DND-41 (cell line): ENCODE results near the gene PEX5L.
"Not testable (repeated sequence)": the region's sequence is repeated elsewhere in the genome, so short reads cannot be mapped to it uniquely, and the experiment has no call there.

Experiments
- ATAC-seq: fragments of 200-7000 bp; cut with Tn5 transposase; 3 replicates; pipeline ENCODE4 v1.9.1; 2021; ENCODE audit warnings: low read depth; ENCODE audit not compliant: insufficient read depth
- DNase-seq: peaks from one replicate; pipeline ENCODE4 v3.0.0-alpha.2; 2020
- H2AFZ ChIP-seq: 2 replicates; pipeline ENCODE4 v1.6.0; 2012; ENCODE audit warnings: low read depth, low read length
- H3K27ac ChIP-seq: 2 replicates; pipeline ENCODE4 v1.5.1; 2012; ENCODE audit warnings: low read length, inconsistent platforms
- H3K27me3 ChIP-seq: fragments of 200-600 bp; sonication (generic); 2 replicates; pipeline ENCODE4 v1.6.0; 2012; ENCODE audit warnings: low read length, mild to moderate bottlenecking, inconsistent platforms; ENCODE audit not compliant: insufficient read depth, poor library complexity
- H3K36me3 ChIP-seq: 2 replicates; pipeline ENCODE4 v1.5.1; 2012; ENCODE audit warnings: low read length, inconsistent platforms; ENCODE audit not compliant: insufficient read depth
- H3K4me1 ChIP-seq: 2 replicates; pipeline ENCODE4 v1.5.1; 2012; ENCODE audit warnings: mild to moderate bottlenecking, low read length; ENCODE audit not compliant: insufficient read depth
- H3K4me2 ChIP-seq: 2 replicates; pipeline ENCODE4 v1.6.0; 2012; ENCODE audit warnings: mild to moderate bottlenecking, moderate library complexity, low read length, inconsistent platforms; ENCODE audit not compliant: insufficient read depth
- H3K4me3 ChIP-seq, 2 experiments: fragments of 200-600 bp in 1 of 2; shearing (Covaris generic) in 1 of 2; 2 replicates each; pipeline ENCODE4 v1.5.1; 2012 to 2016; ENCODE audit warnings: inconsistent platforms in 2 of 2, low read length in 2 of 2, mild to moderate bottlenecking in 2 of 2, low read depth in 1 of 2, moderate library complexity in 1 of 2
- H3K79me2 ChIP-seq: 2 replicates; pipeline ENCODE4 v1.6.0; 2012; ENCODE audit warnings: low read length, inconsistent platforms; ENCODE audit not compliant: insufficient read depth
- H3K9ac ChIP-seq: 2 replicates; pipeline ENCODE4 v1.6.0; 2012; ENCODE audit warnings: low read depth, mild to moderate bottlenecking, inconsistent platforms, low read length, moderate library complexity
- H3K9me3 ChIP-seq: 2 replicates; pipeline ENCODE4 v1.5.1; 2012; ENCODE audit warnings: low read length, moderate library complexity, mild to moderate bottlenecking, inconsistent platforms; ENCODE audit not compliant: insufficient read depth, severe bottlenecking
- H4K20me1 ChIP-seq: 2 replicates; pipeline ENCODE4 v1.6.0; 2012; ENCODE audit warnings: low read length; ENCODE audit not compliant: insufficient read depth
- CTCF ChIP-seq: IDR thresholded peaks from 2 replicates; pipeline ENCODE4 v1.5.1; 2012; ENCODE audit warnings: borderline replicate concordance, low read length, moderate library complexity, mild to moderate bottlenecking; ENCODE audit not compliant: poor library complexity, severe bottlenecking; ENCODE audit errors: extremely low read depth
- EZH2 ChIP-seq: IDR thresholded peaks from 3 replicates; pipeline ENCODE4 v1.6.1; 2012; ENCODE audit warnings: borderline replicate concordance, low read depth, mild to moderate bottlenecking, moderate library complexity, low read length, inconsistent platforms; ENCODE audit not compliant: severe bottlenecking

PEX5L gene

GRCh38 chr3:180062771-180063170 is 26.0 kb upstream of the PEX5L start:
- Histone ChIP-seq H3K27ac (no peak overlapping the region), H3K36me3 (no peaks in the 10 kb centered on the region), H3K4me1 (no peaks in the 10 kb centered on the region), H2AFZ (no peak overlapping the region), H3K9me3 (no peaks in the 10 kb centered on the region), H3K27me3 (no peaks in the 10 kb centered on the region), H3K79me2 (no peaks in the 10 kb centered on the region), H3K4me2 (no peak overlapping the region), H3K9ac (no peak overlapping the region), H3K4me3 (no peak overlapping the region), H4K20me1 (no peaks in the 10 kb centered on the region)
- no peak for ATAC-seq
- no peak for TF ChIP-seq CTCF
- TF ChIP-seq EZH2, result no peak
- DNase-seq, result no peak

GRCh38 chr3:180059356-180059755 is 22.6 kb upstream of the PEX5L start:
- H3K4me2 ChIP-seq, result no peak overlapping the region
- no peaks in the 10 kb centered on the region for H3K4me1 ChIP-seq
- no peak overlapping the region for H2AFZ ChIP-seq
- ATAC-seq (no peak), DNase-seq (no peak)
- H3K9me3 ChIP-seq, result no peaks in the 10 kb centered on the region
- H3K9ac ChIP-seq, result no peak overlapping the region
- H3K4me3 ChIP-seq, result no peak overlapping the region
- TF ChIP-seq EZH2 (no peak), CTCF (no peak)
- H3K27ac ChIP-seq, result no peak overlapping the region
- H3K79me2 ChIP-seq, result no peaks in the 10 kb centered on the region
- no peaks in the 10 kb centered on the region for H3K36me3 ChIP-seq
- H3K27me3 ChIP-seq, result no peaks in the 10 kb centered on the region
- H4K20me1 ChIP-seq, result no peaks in the 10 kb centered on the region

GRCh38 chr3:180058238-180058637 is 21.5 kb upstream of the PEX5L start:
- no peak overlapping the region for H2AFZ ChIP-seq
- no peak overlapping the region for H3K4me2 ChIP-seq
- DNase-seq (no peak), ATAC-seq (no peak)
- H3K9ac ChIP-seq, result no peak overlapping the region
- H3K4me1 ChIP-seq, result no peaks in the 10 kb centered on the region
- no peaks in the 10 kb centered on the region for H3K9me3 ChIP-seq
- TF ChIP-seq EZH2 (no peak), CTCF (no peak)
- no peaks in the 10 kb centered on the region for H3K36me3 ChIP-seq
- no peaks in the 10 kb centered on the region for H3K27me3 ChIP-seq
- H3K27ac ChIP-seq, result no peak overlapping the region
- H3K79me2 ChIP-seq, result no peaks in the 10 kb centered on the region
- no peak overlapping the region for H3K4me3 ChIP-seq
- no peaks in the 10 kb centered on the region for H4K20me1 ChIP-seq

GRCh38 chr3:180055656-180056055 is 18.9 kb upstream of the PEX5L start:
- H3K79me2 ChIP-seq, H3K4me1 ChIP-seq, DNase-seq, H3K36me3 ChIP-seq, H3K4me3 ChIP-seq, H3K9ac ChIP-seq, H3K4me2 ChIP-seq, H2AFZ ChIP-seq, H3K9me3 ChIP-seq, H3K27me3 ChIP-seq, H3K27ac ChIP-seq, H4K20me1 ChIP-seq, ATAC-seq: not testable (repeated sequence)
